Mesenchymal stem cell (in vitro differentiated cells and primary cell): ENCODE results near the gene SMIM35.

ENCODE experiments used
- DNase-seq: peaks from one replicate; pipeline ENCODE4 v3.0.0-alpha.2; 2013
- H2AFZ ChIP-seq: one replicate; pipeline ENCODE4 v1.6.1; 2013; ENCODE audit warnings: low read depth, mild to moderate bottlenecking, control low read depth, inconsistent platforms, low read length, moderate library complexity
- H2AK5ac ChIP-seq: 2 replicates; pipeline ENCODE4 v1.6.1; 2013; ENCODE audit warnings: low read length, moderate library complexity, mild to moderate bottlenecking, inconsistent platforms; ENCODE audit not compliant: severe bottlenecking
- H2BK120ac ChIP-seq: one replicate; pipeline ENCODE4 v1.6.1; 2013; ENCODE audit warnings: low read depth, mild to moderate bottlenecking, inconsistent platforms, low read length, moderate library complexity
- H2BK12ac ChIP-seq, 2 experiments: one replicate each; pipeline ENCODE4 v1.6.1; 2013; ENCODE audit warnings: inconsistent platforms in 2 of 2, low read length in 2 of 2, mild to moderate bottlenecking in 2 of 2, moderate library complexity in 2 of 2, control low read depth in 1 of 2
- H2BK15ac ChIP-seq: one replicate; pipeline ENCODE4 v1.6.1; 2013; ENCODE audit warnings: mild to moderate bottlenecking, low read depth, inconsistent platforms; ENCODE audit not compliant: poor library complexity, severe bottlenecking
- H2BK5ac ChIP-seq: 2 replicates; pipeline ENCODE4 v1.6.1; 2013; ENCODE audit warnings: low read depth, mild to moderate bottlenecking, low read length, control low read depth, inconsistent platforms; ENCODE audit not compliant: poor library complexity, severe bottlenecking
- H3K14ac ChIP-seq, 2 experiments: one replicate each; pipeline ENCODE4 v1.6.1; 2013; ENCODE audit warnings: inconsistent platforms in 2 of 2, low read length in 2 of 2, control low read depth in 1 of 2, mild to moderate bottlenecking in 1 of 2, moderate library complexity in 1 of 2
- H3K18ac ChIP-seq, 2 experiments: one replicate each; pipeline ENCODE4 v1.6.1; 2013; ENCODE audit warnings: inconsistent platforms in 2 of 2, low read length in 2 of 2, control low read depth in 1 of 2, low read depth in 1 of 2, mild to moderate bottlenecking in 1 of 2
- H3K23ac ChIP-seq, 2 experiments: one replicate each; pipeline ENCODE4 v1.6.1; 2013; ENCODE audit warnings: inconsistent platforms in 2 of 2, low read length in 2 of 2, mild to moderate bottlenecking in 2 of 2, moderate library complexity in 2 of 2, control low read depth in 1 of 2
- H3K27ac ChIP-seq: 2 replicates; pipeline ENCODE4 v1.5.1; 2013; ENCODE audit warnings: mild to moderate bottlenecking, moderate library complexity, low read length, control low read depth, inconsistent platforms; ENCODE audit not compliant: poor library complexity, severe bottlenecking
- H3K27me3 ChIP-seq, 2 experiments: 2 replicates each; pipeline versions ENCODE4 v1.6.1 to v1.7.0; 2013; ENCODE audit warnings: low read length in 2 of 2, mild to moderate bottlenecking in 2 of 2, moderate library complexity in 2 of 2, control low read depth in 1 of 2, inconsistent platforms in 1 of 2; ENCODE audit not compliant: control insufficient read depth in 1 of 2, insufficient read depth in 1 of 2
- H3K36me3 ChIP-seq, 2 experiments: 2 replicates each; pipeline versions ENCODE4 v1.6.1 to v1.7.0; 2013; ENCODE audit warnings: low read length in 2 of 2, control low read depth in 1 of 2, inconsistent platforms in 1 of 2, low read depth in 1 of 2, mild to moderate bottlenecking in 1 of 2; ENCODE audit not compliant: insufficient read depth in 2 of 2, control insufficient read depth in 1 of 2
- H3K4ac ChIP-seq, 2 experiments: one replicate each; pipeline ENCODE4 v1.6.1; 2013; ENCODE audit warnings: inconsistent platforms in 2 of 2, low read length in 2 of 2, mild to moderate bottlenecking in 2 of 2, moderate library complexity in 2 of 2, control low read depth in 1 of 2, low read depth in 1 of 2
- H3K4me1 ChIP-seq: 2 replicates; pipeline ENCODE4 v1.6.1; 2013; ENCODE audit warnings: low read depth, low read length, control low read depth; ENCODE audit not compliant: control insufficient read depth, insufficient read depth
- H3K4me2 ChIP-seq: 2 replicates; pipeline ENCODE4 v1.6.1; 2013; ENCODE audit warnings: low read length, mild to moderate bottlenecking, inconsistent platforms; ENCODE audit not compliant: poor library complexity, severe bottlenecking
- H3K4me3 ChIP-seq, 2 experiments: 2 replicates each; pipeline versions ENCODE4 v1.5.1 to v1.7.0; 2013; ENCODE audit warnings: low read length in 2 of 2, mild to moderate bottlenecking in 2 of 2, control low read depth in 1 of 2, low read depth in 1 of 2; ENCODE audit not compliant: insufficient read depth in 1 of 2
- H3K79me1 ChIP-seq: replicated peaks from 2 replicates; pipeline ENCODE4 v1.6.1; 2013; ENCODE audit warnings: mild to moderate bottlenecking, control low read depth, low read length, inconsistent platforms; ENCODE audit not compliant: poor library complexity, severe bottlenecking
- H3K9ac ChIP-seq: 2 replicates; pipeline ENCODE4 v1.7.0; 2013; ENCODE audit warnings: mild to moderate bottlenecking, low read length, moderate library complexity
- H3K9me3 ChIP-seq: 2 replicates; pipeline ENCODE4 v1.7.0; 2013; ENCODE audit warnings: mild to moderate bottlenecking, low read length; ENCODE audit not compliant: control insufficient read depth
- H4K8ac ChIP-seq: one replicate; pipeline ENCODE4 v1.6.1; 2013; ENCODE audit warnings: inconsistent platforms, mild to moderate bottlenecking, low read length, moderate library complexity
- H4K91ac ChIP-seq: one replicate; pipeline ENCODE4 v1.6.1; 2013; ENCODE audit warnings: mild to moderate bottlenecking, low read length, inconsistent platforms
- WGBS: methylation state at CpG from one replicate; pipeline ENCODE4 v1.1.7; 2013; ENCODE audit warnings: mixed read lengths; 5-methylcytosine and 5-hydroxymethylcytosine counted together

SMIM35 gene

GRCh38 chr11:118002541-118003423, 84.0 kb downstream of the SMIM35 start:
- Histone ChIP-seq H3K27me3 (peaks cover 30 to 47% of the 10 kb centered on the region in 2 experiments), H3K9ac (peak overlapping the region; percentile 40), H2BK12ac (no peak overlapping the region), H2BK15ac (no peak overlapping the region), H3K4me3 (no peak overlapping the region), H3K79me1 (no peaks in the 10 kb centered on the region), H3K18ac (peak overlapping the region; percentile 23 to 67), H3K4ac (no peak overlapping the region), H3K4me1 (no peaks in the 10 kb centered on the region), H3K23ac (no peak overlapping the region), H2AK5ac (no peak overlapping the region), H4K8ac (no peak overlapping the region), H2AFZ (no peak overlapping the region), H2BK120ac (no peak overlapping the region), H3K14ac (no peak overlapping the region), H3K36me3 (no peaks in the 10 kb centered on the region), H4K91ac (no peak overlapping the region), H3K9me3 (no peaks in the 10 kb centered on the region), H3K4me2 (no peak overlapping the region), H3K27ac (no peak overlapping the region), H2BK5ac (no peak overlapping the region)
- 25% methylated on average over 7 of the region's 7 CpGs for WGBS
- DNase-seq = peak; percentile 87

DNA sequence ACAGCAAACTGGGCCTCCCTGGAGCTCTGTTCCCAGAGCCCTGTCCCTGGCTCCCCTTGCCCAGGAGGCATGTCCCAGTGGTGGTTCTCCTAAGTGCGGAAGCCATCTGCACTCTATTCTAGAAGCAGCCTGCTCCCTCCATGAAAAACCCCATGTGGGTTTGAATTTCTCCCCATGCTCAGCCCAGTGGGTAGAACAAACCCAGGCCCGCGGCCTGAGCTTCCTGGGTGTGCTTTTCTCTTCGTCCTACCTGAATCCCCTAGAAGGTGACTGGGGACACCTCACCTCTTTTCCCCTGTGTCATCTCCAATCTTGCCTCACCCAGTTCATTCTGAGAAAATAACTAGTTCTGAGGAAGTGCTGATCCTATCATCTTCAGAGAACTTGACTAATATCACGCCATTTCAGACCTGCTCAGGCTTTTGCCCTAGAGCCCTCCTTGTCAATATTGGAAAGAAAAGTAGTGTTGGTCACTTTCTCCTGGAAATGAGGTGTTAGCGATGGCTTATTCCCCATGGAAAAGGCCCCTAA, 84.7 kb downstream of the SMIM35 start:
- Histone ChIP-seq H4K8ac (no peak overlapping the region), H3K9ac (no peak overlapping the region), H3K4me3 (no peak overlapping the region), H2BK15ac (no peak overlapping the region), H3K79me1 (no peaks in the 10 kb centered on the region), H4K91ac (no peak overlapping the region), H3K18ac (no peak overlapping the region), H3K36me3 (no peaks in the 10 kb centered on the region), H2BK12ac (no peak overlapping the region), H2AK5ac (no peak overlapping the region), H3K4me1 (no peaks in the 10 kb centered on the region), H3K4me2 (no peak overlapping the region), H2BK5ac (no peak overlapping the region), H3K27ac (no peak overlapping the region), H3K23ac (no peak overlapping the region), H2BK120ac (no peak overlapping the region), H2AFZ (no peak overlapping the region), H3K27me3 (peaks cover 27 to 47% of the 10 kb centered on the region in 2 experiments), H3K9me3 (no peaks in the 10 kb centered on the region), H3K4ac (no peak overlapping the region), H3K14ac (no peak overlapping the region)
- 91% methylated on average over 6 of the region's 6 CpGs for WGBS
- no peak for DNase-seq

GRCh38 chr11:118001494-118001971, 85.2 kb downstream of the SMIM35 start:
- Histone ChIP-seq H3K4me3 (no peak overlapping the region), H3K14ac (no peak overlapping the region), H2BK12ac (no peak overlapping the region), H2BK5ac (no peak overlapping the region), H2AK5ac (no peak overlapping the region), H4K8ac (no peak overlapping the region), H3K4me2 (no peak overlapping the region), H3K4ac (no peak overlapping the region), H3K79me1 (no peaks in the 10 kb centered on the region), H3K18ac (no peak overlapping the region), H3K4me1 (no peaks in the 10 kb centered on the region), H3K9me3 (no peaks in the 10 kb centered on the region), H3K27ac (no peak overlapping the region), H2BK15ac (no peak overlapping the region), H3K9ac (no peak overlapping the region), H3K23ac (no peak overlapping the region), H4K91ac (no peak overlapping the region), H2AFZ (no peak overlapping the region), H3K27me3 (peaks cover 27 to 47% of the 10 kb centered on the region in 2 experiments), H3K36me3 (no peaks in the 10 kb centered on the region), H2BK120ac (no peak overlapping the region)
- DNase-seq = no peak
- WGBS = 86% methylated on average over 5 of the region's 5 CpGs

DNA sequence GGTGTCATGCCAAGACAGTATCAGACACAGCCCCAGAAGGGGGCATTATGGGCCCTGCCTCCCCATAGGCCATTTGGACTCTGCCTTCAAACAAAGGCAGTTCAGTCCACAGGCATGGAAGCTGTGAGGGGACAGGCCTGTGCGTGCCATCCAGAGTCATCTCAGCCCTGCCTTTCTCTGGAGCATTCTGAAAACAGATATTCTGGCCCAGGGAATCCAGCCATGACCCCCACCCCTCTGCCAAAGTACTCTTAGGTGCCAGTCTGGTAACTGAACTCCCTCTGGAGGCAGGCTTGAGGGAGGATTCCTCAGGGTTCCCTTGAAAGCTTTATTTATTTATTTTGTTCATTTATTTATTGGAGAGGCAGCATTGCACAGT, 85.9 kb downstream of the SMIM35 start:
- Histone ChIP-seq H4K8ac (no peak overlapping the region), H2BK15ac (peak overlapping the region; percentile 19), H3K4me1 (no peaks in the 10 kb centered on the region), H3K9me3 (no peaks in the 10 kb centered on the region), H3K18ac (no peak overlapping the region), H3K27ac (no peak overlapping the region), H3K4ac (no peak overlapping the region), H3K14ac (no peak overlapping the region), H3K27me3 (peaks cover 27 to 41% of the 10 kb centered on the region in 2 experiments), H3K4me2 (no peak overlapping the region), H3K36me3 (no peaks in the 10 kb centered on the region), H2BK5ac (no peak overlapping the region), H3K23ac (no peak overlapping the region), H2AK5ac (no peak overlapping the region), H2AFZ (no peak overlapping the region), H3K79me1 (no peaks in the 10 kb centered on the region), H4K91ac (no peak overlapping the region), H2BK12ac (no peak overlapping the region), H2BK120ac (no peak overlapping the region), H3K4me3 (no peak overlapping the region), H3K9ac (no peak overlapping the region)
- no peak for DNase-seq
- WGBS = 90% methylated on average over 1 of the region's 1 CpG
